ENCODE results near the gene FALEC. TPM values are rescaled to one million over a fixed set of nuclear protein-coding genes. Genes with fewer than 3 reads are reported as not detected.

Gene FALEC
- total RNA-seq, 1 donor from 2014 or later = 0.44 TPM

DNA sequence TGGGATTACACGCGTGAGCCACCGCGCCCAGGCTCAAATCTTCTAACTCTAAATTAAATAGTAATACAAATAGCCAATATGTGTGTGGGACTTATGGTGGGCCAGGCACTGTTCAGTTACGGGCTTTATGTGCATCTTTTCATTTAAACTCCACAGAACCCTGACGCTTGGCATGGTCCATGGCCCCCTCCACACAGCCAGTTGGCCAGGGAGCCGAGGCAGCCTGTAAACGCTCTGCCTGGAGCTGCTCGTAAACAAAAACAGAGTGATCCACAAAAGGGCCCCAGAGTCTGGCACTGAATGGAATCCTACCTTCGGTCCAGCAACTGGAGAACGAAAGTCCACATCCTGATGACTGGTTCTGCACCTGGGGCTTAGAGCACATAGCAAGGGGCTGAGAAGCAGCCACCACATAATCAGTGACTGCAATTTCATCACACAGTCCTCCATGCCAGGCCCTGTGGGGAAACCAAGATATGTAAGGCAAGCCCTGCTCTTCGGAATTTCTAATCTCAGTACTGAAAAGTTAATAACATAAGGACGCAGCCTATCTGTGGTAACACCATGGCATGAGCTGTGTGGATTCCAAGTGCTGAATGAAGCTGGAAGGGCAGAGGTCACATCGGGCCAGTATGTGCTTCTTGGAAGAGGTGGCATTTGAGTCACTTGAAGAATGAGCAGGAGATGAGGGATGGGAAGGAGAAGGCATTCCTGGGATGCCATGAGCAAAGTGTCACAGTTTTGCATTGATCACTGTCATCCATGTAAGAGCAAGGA lies 20.1 kb downstream of the FALEC start:
- Histone ChIP-seq H3K36me3 (no peaks in the 10 kb centered on the region), H3K4me1 (peaks cover 39% of the 10 kb centered on the region), H3K27ac (replicated peaks) (peak overlapping the region; percentile 83), H3K27me3 (ENCODE audit: low read depth) (no peaks in the 10 kb centered on the region), H3K9me3 (replicated peaks) (no peaks in the 10 kb centered on the region), H3K4me3 (no peak overlapping the region)
- no peak for DNase-seq
- TF ChIP-seq, protein P1, sequence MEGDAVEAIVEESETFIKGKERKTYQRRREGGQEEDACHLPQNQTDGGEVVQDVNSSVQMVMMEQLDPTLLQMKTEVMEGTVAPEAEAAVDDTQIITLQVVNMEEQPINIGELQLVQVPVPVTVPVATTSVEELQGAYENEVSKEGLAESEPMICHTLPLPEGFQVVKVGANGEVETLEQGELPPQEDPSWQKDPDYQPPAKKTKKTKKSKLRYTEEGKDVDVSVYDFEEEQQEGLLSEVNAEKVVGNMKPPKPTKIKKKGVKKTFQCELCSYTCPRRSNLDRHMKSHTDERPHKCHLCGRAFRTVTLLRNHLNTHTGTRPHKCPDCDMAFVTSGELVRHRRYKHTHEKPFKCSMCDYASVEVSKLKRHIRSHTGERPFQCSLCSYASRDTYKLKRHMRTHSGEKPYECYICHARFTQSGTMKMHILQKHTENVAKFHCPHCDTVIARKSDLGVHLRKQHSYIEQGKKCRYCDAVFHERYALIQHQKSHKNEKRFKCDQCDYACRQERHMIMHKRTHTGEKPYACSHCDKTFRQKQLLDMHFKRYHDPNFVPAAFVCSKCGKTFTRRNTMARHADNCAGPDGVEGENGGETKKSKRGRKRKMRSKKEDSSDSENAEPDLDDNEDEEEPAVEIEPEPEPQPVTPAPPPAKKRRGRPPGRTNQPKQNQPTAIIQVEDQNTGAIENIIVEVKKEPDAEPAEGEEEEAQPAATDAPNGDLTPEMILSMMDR (IDR thresholded peaks at IDR 0.05; ENCODE audit: borderline replicate concordance) = no peak
- intact Hi-C loops (cut with micrococcal nuclease) = no loop called here

DNA sequence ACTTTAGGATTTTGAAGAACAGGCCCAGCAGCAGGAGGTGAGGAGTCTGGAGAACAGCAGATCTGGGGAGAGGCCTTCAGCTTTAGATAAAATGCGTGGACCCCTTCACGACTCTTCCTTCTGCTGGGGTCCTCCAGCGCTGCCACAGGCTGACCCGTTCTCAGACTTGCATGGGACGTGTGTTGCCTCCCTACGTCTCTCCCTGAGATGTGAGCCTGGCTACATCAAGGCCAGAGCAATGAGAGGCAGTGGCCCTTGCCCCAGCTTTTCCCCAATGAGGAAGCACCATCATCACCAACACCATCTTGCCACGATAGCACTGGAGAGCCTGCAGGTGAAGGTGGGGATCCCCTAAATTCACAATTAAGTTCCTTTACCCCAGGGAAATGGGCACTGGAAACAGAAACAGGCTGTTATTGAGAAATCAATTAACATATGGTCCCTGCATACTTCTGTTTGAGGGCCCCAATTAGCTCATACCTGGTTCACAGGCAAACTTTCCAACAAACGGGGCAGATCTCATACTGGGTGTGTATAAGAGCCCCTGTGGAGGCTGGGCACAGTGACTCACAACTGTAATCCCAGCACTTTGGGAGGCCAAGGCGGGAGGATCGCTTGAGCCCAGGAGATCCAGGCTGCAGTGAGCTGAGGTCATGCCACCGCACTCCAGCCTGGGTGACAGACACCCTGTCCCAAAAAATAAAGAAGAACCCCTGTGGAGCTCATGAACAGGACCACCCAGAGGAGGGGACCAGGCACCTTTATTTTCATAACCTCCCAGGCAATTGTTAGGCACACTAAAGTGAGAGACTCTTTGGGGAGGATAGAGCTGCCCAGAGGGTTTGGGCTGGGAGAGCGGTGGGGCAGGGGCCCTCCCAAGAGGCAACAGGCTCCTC lies 21.5 kb downstream of the FALEC start:
- Histone ChIP-seq H3K4me3 (no peak overlapping the region), H3K4me1 (peaks cover 38% of the 10 kb centered on the region), H3K36me3 (no peaks in the 10 kb centered on the region), H3K9me3 (replicated peaks) (no peaks in the 10 kb centered on the region), H3K27me3 (ENCODE audit: low read depth) (no peaks in the 10 kb centered on the region), H3K27ac (replicated peaks) (no peak overlapping the region)
- intact Hi-C loops (cut with micrococcal nuclease) = no loop called here
- TF ChIP-seq, protein P1 (IDR thresholded peaks at IDR 0.05; ENCODE audit: borderline replicate concordance) = no peak
- DNase-seq = no peak

DNA sequence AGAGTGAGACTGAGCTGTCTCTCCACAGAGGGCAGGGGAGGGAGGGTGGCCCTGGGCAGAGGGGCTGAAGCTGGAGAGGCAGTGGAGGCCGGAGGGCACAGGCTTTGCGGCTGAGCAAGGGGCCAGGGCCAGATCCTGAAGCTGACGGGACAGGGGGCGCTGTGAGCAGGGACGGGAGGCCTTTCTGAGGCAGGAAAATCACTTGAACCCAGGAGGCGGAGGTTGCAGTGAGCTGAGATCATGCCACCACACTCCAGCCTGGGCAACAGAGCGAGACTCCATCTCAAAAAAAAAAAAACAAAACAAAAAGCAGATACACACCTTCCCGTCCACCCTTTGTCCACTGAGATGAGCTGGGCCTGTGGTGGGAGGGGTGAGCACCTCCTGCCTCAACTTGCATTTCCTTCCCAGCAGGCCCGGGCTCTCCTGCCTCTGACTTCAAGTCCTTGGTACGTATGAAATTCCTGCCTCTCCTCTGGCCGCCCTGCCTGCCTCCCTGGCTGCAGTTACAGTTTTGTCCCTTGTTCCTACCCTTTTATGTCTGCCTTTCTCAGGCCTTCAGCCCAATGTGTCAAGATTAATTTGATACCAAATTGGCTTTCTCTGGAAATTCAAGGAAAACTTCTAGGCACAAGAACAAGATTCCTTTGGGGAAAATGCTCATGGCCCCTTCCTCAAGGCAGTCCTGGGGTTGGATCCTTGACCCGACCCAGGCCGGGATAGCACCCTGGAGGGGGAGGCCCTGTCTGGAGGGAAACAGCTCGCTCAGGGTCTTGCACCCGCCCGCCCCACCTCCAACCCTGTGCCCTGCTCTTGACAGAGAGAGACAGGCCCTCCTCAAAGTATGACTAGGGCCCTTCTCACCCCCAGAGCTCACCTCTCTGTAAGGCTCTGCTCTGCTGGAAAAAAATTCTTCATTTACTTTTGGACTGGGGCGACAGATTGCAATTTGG lies 22.5 kb downstream of the FALEC start:
- no peaks in the 10 kb centered on the region for H3K36me3 ChIP-seq
- intact Hi-C loops (cut with micrococcal nuclease) = no loop called here
- peaks cover 29% of the 10 kb centered on the region for H3K4me1 ChIP-seq
- peak; percentile 18 for DNase-seq
- H3K4me3 ChIP-seq = no peak overlapping the region
- no peaks in the 10 kb centered on the region for H3K9me3 ChIP-seq (replicated peaks)
- TF ChIP-seq, protein P1 (IDR thresholded peaks at IDR 0.05; ENCODE audit: borderline replicate concordance) = no peak
- no peak overlapping the region for H3K27ac ChIP-seq (replicated peaks)
- H3K27me3 ChIP-seq (ENCODE audit: low read depth) = no peaks in the 10 kb centered on the region

DNA sequence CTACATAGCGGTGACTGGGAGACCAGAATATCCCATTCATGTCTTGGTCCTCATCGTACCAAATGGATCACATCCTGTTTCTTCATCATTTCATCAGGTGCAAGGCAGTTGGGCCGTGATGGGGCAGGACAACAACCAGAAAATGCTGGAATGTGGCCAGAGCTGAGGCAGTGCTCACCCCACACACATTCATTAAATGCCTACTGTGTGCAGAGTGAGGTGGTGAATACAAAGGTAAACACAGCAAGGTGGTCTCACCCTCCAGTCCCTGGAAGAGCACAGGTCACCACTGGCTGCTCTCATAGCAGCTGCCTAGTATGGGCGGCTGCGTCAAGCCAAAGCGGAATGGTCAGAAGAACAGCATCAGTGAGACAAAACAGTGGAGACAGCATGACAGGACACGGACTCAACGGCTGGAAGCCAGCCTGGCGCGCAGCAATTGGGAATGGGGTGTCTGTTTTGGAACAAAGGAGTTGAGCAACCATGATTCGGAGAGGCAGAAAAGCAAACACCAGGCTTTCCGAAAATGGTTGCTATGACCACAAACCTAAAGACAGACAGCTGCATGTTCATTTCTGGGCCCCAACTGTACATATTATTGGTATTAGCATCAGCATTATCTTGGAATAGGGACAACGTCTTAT lies 28.1 kb downstream of the FALEC start:
- DNase-seq = peak; percentile 61
- intact Hi-C loops (cut with micrococcal nuclease) = no loop called here

More for the DNA sequence above, 28.1 kb downstream of the FALEC start:
- H3K9me3 ChIP-seq (replicated peaks) = no peaks in the 10 kb centered on the region
- peaks cover 8% of the 10 kb centered on the region for H3K4me1 ChIP-seq
- peak overlapping the region; percentile 57 for H3K27ac ChIP-seq (replicated peaks)
- H3K36me3 ChIP-seq = no peaks in the 10 kb centered on the region
- no peaks in the 10 kb centered on the region for H3K27me3 ChIP-seq (ENCODE audit: low read depth)
- TF ChIP-seq, protein P1 (IDR thresholded peaks at IDR 0.05; ENCODE audit: borderline replicate concordance) = no peak
- no peak overlapping the region for H3K4me3 ChIP-seq
